Liver (tissue), 3 donors: Measurements from ENCODE around the gene PTN.

Experiments
- EGR1 ChIP-seq, 2 donors: IDR thresholded peaks; 2 replicates each; pipeline ENCODE4 v1.6.1; 2016 to 2018; ENCODE audit warnings: antibody characterized with exemption in 2 of 2, low read depth in 2 of 2
- FOXA1 ChIP-seq: IDR thresholded peaks from 2 replicates; pipeline ENCODE4 v1.6.1; 2016; ENCODE audit warnings: antibody characterized with exemption
- HNF4A ChIP-seq, 2 donors: conservative IDR thresholded peaks; 2 replicates each; pipeline ENCODE4 v1.6.1; 2016; ENCODE audit warnings: antibody characterized with exemption in 2 of 2, mild to moderate bottlenecking in 2 of 2
- HNF4G ChIP-seq: IDR thresholded peaks from 2 replicates; pipeline ENCODE4 v1.6.1; 2016; ENCODE audit warnings: antibody characterized with exemption
- JUND ChIP-seq, 2 donors: IDR thresholded peaks; 2 replicates each; pipeline ENCODE4 v1.6.1; 2016; ENCODE audit warnings: antibody characterized with exemption in 2 of 2
- RAD21 ChIP-seq, 2 donors: IDR thresholded peaks; 2 replicates each; pipeline ENCODE4 v1.6.1; 2016; ENCODE audit warnings: antibody characterized with exemption in 2 of 2, mild to moderate bottlenecking in 2 of 2
- SP1 ChIP-seq: IDR thresholded peaks from 2 replicates; pipeline ENCODE4 v1.6.1; 2018; ENCODE audit warnings: antibody characterized with exemption, mild to moderate bottlenecking
- TF ChIP-seq, protein P1 (sequence below): fragments of 150-350 bp; IDR thresholded peaks from 2 replicates; pipeline ENCODE4 v1.5.1; 2017; ENCODE audit warnings: improper control_type of control experiment, low read depth, low read length; ENCODE audit not compliant: missing input control
- TF ChIP-seq, protein P2 (sequence below): IDR thresholded peaks from 2 replicates; pipeline ENCODE4 v1.6.1; 2016; ENCODE audit warnings: antibody characterized with exemption
- TF ChIP-seq, protein P3 (sequence below): IDR thresholded peaks from 2 replicates; pipeline ENCODE4 v1.6.1; 2016; ENCODE audit warnings: antibody characterized with exemption
- TF ChIP-seq, protein P4 (sequence below): IDR thresholded peaks from 2 replicates; pipeline ENCODE4 v1.6.1; 2016; ENCODE audit warnings: antibody characterized with exemption
- donor health status: healthy.
- donor health status: healthy.

DNA sequence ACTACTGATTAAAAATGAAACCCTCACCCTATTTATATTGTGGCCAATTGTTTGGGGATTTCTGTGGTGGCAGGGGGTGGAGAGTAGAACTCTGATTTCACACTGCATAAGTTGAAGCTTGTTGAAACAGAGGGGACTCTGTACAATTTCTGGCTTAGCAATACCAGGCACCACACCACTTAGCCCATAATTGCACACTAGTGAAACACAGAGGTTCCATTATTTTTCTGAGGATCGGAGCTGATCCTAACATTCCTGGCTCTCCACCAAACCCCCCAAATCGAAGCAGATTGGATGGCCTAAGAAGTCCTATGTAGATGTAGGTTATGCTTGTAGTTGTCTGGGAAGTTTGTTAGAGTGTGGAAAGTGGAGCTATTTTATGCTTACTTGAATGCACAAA, 47.0 kb downstream of the PTN start:
- TF ChIP-seq, protein P1, sequence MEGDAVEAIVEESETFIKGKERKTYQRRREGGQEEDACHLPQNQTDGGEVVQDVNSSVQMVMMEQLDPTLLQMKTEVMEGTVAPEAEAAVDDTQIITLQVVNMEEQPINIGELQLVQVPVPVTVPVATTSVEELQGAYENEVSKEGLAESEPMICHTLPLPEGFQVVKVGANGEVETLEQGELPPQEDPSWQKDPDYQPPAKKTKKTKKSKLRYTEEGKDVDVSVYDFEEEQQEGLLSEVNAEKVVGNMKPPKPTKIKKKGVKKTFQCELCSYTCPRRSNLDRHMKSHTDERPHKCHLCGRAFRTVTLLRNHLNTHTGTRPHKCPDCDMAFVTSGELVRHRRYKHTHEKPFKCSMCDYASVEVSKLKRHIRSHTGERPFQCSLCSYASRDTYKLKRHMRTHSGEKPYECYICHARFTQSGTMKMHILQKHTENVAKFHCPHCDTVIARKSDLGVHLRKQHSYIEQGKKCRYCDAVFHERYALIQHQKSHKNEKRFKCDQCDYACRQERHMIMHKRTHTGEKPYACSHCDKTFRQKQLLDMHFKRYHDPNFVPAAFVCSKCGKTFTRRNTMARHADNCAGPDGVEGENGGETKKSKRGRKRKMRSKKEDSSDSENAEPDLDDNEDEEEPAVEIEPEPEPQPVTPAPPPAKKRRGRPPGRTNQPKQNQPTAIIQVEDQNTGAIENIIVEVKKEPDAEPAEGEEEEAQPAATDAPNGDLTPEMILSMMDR: no peak
- no peak for TF ChIP-seq JUND (IDR thresholded peaks at IDR 0.05)
- TF ChIP-seq, protein P2, sequence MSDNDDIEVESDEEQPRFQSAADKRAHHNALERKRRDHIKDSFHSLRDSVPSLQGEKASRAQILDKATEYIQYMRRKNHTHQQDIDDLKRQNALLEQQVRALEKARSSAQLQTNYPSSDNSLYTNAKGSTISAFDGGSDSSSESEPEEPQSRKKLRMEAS: no peak
- TF ChIP-seq RAD21 (IDR thresholded peaks at IDR 0.05): no peak
- TF ChIP-seq, protein P3, sequence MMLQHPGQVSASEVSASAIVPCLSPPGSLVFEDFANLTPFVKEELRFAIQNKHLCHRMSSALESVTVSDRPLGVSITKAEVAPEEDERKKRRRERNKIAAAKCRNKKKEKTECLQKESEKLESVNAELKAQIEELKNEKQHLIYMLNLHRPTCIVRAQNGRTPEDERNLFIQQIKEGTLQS: no peak
- no peak for TF ChIP-seq SP1
- TF ChIP-seq HNF4A (conservative IDR thresholded peaks at IDR 0.05): no peak
- TF ChIP-seq, protein P4, sequence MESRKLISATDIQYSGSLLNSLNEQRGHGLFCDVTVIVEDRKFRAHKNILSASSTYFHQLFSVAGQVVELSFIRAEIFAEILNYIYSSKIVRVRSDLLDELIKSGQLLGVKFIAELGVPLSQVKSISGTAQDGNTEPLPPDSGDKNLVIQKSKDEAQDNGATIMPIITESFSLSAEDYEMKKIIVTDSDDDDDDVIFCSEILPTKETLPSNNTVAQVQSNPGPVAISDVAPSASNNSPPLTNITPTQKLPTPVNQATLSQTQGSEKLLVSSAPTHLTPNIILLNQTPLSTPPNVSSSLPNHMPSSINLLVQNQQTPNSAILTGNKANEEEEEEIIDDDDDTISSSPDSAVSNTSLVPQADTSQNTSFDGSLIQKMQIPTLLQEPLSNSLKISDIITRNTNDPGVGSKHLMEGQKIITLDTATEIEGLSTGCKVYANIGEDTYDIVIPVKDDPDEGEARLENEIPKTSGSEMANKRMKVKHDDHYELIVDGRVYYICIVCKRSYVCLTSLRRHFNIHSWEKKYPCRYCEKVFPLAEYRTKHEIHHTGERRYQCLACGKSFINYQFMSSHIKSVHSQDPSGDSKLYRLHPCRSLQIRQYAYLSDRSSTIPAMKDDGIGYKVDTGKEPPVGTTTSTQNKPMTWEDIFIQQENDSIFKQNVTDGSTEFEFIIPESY: no peak
- no peak for TF ChIP-seq EGR1 (IDR thresholded peaks at IDR 0.05; ENCODE audit: low read depth in 2 of 2)
- TF ChIP-seq FOXA1: no peak
- TF ChIP-seq HNF4G: no peak
